ENCODE data around the gene PCBP3. TPM values are rescaled to one million over a fixed set of nuclear protein-coding genes. Genes with fewer than 3 reads are reported as not detected.

PCBP3 gene
- total RNA-seq, 4 donors from 2014 or later = 0.13 to 0.26 TPM; not detected in 2

GRCh38 chr21:45740088-45740440 is 96.5 kb downstream of the PCBP3 start:
- no peaks in the 10 kb centered on the region for H3K9me3 ChIP-seq
- no peak for DNase-seq
- TF ChIP-seq POLR2A (IDR thresholded peaks at IDR 0.05) = no peak
- TF ChIP-seq, protein P1, sequence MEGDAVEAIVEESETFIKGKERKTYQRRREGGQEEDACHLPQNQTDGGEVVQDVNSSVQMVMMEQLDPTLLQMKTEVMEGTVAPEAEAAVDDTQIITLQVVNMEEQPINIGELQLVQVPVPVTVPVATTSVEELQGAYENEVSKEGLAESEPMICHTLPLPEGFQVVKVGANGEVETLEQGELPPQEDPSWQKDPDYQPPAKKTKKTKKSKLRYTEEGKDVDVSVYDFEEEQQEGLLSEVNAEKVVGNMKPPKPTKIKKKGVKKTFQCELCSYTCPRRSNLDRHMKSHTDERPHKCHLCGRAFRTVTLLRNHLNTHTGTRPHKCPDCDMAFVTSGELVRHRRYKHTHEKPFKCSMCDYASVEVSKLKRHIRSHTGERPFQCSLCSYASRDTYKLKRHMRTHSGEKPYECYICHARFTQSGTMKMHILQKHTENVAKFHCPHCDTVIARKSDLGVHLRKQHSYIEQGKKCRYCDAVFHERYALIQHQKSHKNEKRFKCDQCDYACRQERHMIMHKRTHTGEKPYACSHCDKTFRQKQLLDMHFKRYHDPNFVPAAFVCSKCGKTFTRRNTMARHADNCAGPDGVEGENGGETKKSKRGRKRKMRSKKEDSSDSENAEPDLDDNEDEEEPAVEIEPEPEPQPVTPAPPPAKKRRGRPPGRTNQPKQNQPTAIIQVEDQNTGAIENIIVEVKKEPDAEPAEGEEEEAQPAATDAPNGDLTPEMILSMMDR (IDR thresholded peaks at IDR 0.05 in 4 of 5, conservative IDR thresholded peaks at IDR 0.05 in 1 of 5) = no peak
- no peak for ATAC-seq
- intact Hi-C loops (cut with DNase I; ENCODE audit: low total_unique reads) (no loop called here), in situ Hi-C loops (cut with MboI; ENCODE audit: low sequenced_read_pairs in 4 of 4) (no loop called here)
- H3K27me3 ChIP-seq = no peaks in the 10 kb centered on the region
- no peak overlapping the region for H3K27ac ChIP-seq
- no peaks in the 10 kb centered on the region for H3K36me3 ChIP-seq
- H3K4me3 ChIP-seq = no peak overlapping the region
- no peaks in the 10 kb centered on the region for H3K4me1 ChIP-seq

DNA sequence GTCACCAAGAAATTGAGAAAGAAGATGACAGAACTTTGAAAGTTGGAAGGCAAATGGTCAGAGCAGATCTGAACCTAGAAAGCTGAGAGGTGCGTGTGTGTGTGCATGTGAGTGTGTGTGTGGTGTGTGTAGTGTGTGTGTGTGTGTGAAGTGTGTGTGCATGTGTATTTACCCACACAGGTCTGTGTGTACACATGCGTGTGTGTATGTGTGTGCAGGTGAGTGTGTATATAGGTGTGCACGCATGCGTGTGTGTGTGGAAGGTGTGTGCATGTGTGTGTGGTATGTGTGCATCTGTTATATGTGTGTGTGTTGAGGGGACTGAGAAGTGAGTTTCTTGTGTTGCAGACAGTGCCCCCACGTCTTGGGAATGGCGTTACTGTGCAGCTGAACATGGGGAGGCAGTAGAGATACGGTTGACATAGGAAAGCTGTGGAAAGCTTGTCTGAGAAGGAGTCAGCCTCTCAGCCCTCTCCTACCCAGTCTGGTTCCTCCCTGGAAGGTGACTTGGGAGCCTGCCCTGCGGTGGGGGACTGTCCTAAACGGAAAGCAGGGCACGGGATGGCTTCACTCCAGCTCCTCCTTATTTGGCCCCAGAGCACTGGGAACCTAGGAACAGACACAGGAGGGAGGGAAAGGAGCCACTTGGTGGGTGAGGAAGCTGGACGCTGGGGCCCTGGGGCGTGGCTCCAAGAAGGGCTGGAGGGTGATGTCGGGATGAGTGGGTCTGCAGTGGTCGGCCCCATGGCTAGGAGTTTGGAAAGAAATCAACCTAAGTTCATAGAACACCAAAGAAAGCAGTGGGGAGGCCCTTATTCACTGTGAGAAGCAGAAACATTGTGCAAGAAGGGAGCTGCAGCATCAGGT is 97.2 kb downstream of the PCBP3 start:
- DNase-seq (no peak), ATAC-seq (no peak)
- Histone ChIP-seq H3K36me3 (no peaks in the 10 kb centered on the region), H3K9me3 (no peaks in the 10 kb centered on the region), H3K4me3 (no peak overlapping the region), H3K27me3 (no peaks in the 10 kb centered on the region), H3K4me1 (no peaks in the 10 kb centered on the region), H3K27ac (no peak overlapping the region)
- TF ChIP-seq, protein P1 (IDR thresholded peaks at IDR 0.05 in 4 of 5, conservative IDR thresholded peaks at IDR 0.05 in 1 of 5) = no peak
- TF ChIP-seq POLR2A (IDR thresholded peaks at IDR 0.05) = no peak
- intact Hi-C loops (cut with DNase I; ENCODE audit: low total_unique reads) (no loop called here), in situ Hi-C loops (cut with MboI; ENCODE audit: low sequenced_read_pairs in 4 of 4) (no loop called here)

DNA sequence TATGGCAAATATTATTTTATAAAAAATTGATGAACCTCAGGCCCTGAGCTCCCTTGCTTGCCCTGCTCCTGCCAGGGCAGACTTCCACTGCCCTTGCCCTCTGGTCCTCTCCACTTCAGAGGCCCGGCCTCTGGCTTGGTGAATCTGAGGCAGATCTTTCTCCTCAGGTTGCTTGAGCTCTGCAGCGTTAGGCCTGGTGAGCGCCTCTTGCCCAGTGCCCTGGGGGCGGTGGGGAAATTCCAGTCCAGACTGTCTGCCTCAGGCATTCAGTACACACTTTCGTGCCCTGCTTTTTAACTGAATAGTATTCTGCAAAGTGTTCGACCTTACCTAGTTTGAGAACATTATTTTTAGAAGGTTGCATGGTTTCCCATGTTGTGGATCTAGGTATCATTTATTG is 98.2 kb downstream of the PCBP3 start:
- DNase-seq (no peak), ATAC-seq (no peak)
- H3K27me3 ChIP-seq = no peaks in the 10 kb centered on the region
- in situ Hi-C loops (cut with MboI; ENCODE audit: low sequenced_read_pairs in 4 of 4) (no loop called here), intact Hi-C loops (cut with DNase I; ENCODE audit: low total_unique reads) (no loop called here)
- TF ChIP-seq, protein P1 (IDR thresholded peaks at IDR 0.05 in 4 of 5, conservative IDR thresholded peaks at IDR 0.05 in 1 of 5) = no peak
- TF ChIP-seq POLR2A (IDR thresholded peaks at IDR 0.05) = no peak
- no peak overlapping the region for H3K4me3 ChIP-seq
- H3K36me3 ChIP-seq = no peaks in the 10 kb centered on the region
- no peaks in the 10 kb centered on the region for H3K9me3 ChIP-seq
- no peak overlapping the region for H3K27ac ChIP-seq
- H3K4me1 ChIP-seq = no peaks in the 10 kb centered on the region

- no peak for ATAC-seq
- no peak for DNase-seq
- Histone ChIP-seq H3K4me3 (no peak overlapping the region), H3K27me3 (no peaks in the 10 kb centered on the region), H3K27ac (no peak overlapping the region), H3K9me3 (no peaks in the 10 kb centered on the region), H3K36me3 (no peaks in the 10 kb centered on the region), H3K4me1 (no peaks in the 10 kb centered on the region)
- TF ChIP-seq, protein P1 (IDR thresholded peaks at IDR 0.05 in 4 of 5, conservative IDR thresholded peaks at IDR 0.05 in 1 of 5) = no peak
- no peak for TF ChIP-seq POLR2A (IDR thresholded peaks at IDR 0.05)
- in situ Hi-C loops (cut with MboI; ENCODE audit: low sequenced_read_pairs in 4 of 4) = no loop called here
- intact Hi-C loops (cut with DNase I; ENCODE audit: low total_unique reads) = no loop called here
Measured at GRCh38 chr21:45742247-45742646, 98.7 kb downstream of the PCBP3 start.

Measured in gastrocnemius medialis (tissue), 4 donors.